ENCODE measurements around the gene CAND1.

The CAND1 gene

DNA sequence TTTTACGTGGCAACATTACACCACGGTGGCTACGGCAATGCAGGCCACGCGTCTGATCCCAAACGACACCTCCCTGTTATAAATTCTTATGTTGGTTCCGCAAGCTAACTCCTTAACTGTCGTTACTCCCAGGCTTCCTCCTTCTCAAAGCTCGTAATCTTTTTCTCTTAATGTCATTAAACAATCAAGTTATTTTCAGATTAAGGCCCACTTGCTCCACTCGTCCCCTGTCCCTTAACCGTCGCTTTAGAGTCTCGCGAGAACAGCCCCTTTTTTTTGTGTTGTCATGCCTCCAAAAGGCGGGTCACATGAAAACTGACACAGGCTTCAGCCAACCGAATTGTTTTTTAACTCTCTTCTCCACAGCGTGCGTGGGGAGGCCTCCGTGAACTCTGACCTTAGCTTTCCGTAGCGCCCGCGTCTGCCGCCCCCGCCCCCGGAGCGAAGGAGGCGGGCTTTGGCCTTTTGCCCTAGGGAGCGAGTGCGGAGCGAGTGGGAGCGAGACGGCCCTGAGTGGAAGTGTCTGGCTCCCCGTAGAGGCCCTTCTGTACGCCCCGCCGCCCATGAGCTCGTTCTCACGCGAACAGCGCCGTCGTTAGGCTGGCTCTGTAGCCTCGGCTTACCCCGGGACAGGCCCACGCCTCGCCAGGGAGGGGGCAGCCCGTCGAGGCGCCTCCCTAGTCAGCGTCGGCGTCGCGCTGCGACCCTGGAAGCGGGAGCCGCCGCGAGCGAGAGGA, at the start of gene CAND1:
Gene CAND1, plus strand, starts transcription at position 463 of the 737 bp plus-strand sequence. CDS start 360 bp downstream, outside the sequence.
- peak; percentile 97 for DNase-seq (ENCODE audit: low spot score)

DNA sequence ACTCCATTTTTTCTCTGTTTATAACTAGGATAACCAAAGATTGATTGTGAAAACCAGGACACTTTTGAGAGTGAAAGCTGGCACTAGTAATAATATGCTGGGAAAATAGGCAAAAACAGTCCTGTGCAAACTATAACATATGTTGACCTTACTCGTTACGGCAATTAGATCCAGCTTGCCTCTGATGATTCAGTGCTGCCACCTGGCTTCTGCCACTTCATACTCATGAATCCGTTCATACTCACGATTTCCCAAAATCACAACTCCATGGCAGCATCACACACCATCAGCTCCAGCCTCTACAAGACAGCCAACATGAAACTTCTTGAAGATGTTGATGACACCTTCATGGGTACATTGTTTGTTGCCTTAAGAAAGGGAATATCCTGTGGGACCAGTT, 49.1 kb upstream of the CAND1 start:
- no peak for DNase-seq (ENCODE audit: low spot score)

DNA sequence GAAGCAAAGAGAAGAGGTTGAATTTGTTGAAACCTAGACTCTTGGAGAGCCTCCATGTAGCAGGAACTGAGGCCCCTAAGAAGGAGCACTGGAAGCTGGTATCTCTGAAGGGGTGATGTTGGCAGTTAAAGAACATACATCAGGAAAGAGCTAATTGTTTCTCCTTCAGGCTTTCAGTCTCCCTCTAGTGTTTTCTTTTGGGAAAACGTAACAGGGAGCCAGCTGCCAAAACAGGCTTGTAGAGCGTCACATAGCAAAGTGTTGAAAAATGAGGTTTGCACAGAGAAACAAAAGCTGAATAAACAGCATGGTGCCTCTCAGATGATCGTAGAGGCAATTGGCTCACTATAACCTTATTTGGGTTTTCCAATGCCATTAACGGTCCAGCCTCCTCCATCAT, 46.9 kb upstream of the CAND1 start:
- no peak for DNase-seq (ENCODE audit: low spot score)

DNA sequence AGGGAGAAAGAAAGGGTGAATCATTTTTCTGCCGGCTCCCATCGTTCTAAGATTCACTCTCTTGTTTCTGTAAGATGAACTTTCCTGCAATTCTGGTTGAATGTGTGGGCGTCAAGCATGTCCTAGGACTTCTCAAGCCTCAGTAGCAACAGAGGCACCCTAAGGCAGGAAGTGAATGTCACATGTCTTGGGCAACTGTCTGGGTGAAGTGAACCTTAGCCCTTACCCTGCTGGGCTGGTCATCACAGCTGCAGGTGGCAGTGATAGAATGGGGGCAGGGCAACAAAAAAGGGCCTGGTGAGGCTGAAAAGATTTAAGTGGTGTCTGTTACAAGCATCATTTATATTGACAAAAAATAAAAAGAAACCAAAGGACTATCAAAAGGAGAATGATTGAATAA, 45.9 kb upstream of the CAND1 start:
- no peak for DNase-seq (ENCODE audit: low spot score)

DNA sequence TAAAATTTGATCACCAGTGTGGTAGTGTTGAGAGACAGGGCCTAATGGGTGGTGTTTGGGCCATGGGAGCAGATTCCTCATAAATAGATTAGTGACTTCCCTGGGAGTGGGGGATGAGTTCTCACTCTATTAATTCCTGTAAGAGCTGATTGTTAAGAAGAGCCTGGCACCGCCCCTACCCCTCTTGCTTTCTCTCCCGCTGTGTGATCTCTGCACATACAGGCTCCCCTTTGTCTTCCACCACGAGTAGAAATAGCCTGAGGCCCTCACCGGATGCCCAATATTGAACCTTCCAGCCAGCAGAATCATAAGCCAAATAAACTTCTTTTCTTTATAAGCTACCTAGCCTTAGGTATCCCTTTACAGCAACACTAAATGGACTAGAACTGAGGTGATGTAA, 31.9 kb upstream of the CAND1 start:
- DNase-seq (ENCODE audit: low spot score): no peak

DNA sequence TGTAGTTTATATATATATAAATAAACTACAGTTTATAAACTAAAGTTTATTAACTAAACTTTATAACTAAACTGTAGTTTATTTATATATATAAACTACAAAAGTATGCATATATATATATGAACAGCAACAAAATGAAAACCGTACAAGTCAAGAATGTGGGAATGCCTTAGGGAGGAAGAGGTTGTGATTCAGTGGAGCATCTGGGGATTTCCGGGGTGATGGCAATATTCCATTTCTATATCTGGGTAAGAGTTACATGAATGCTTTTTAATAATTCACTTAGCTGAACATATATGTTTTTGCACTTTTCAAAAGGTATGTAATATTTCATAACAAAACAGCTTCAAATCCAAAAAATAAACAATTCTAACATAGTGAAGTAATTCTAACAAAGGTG, 30.1 kb upstream of the CAND1 start:
- no peak for DNase-seq (ENCODE audit: low spot score)

DNA sequence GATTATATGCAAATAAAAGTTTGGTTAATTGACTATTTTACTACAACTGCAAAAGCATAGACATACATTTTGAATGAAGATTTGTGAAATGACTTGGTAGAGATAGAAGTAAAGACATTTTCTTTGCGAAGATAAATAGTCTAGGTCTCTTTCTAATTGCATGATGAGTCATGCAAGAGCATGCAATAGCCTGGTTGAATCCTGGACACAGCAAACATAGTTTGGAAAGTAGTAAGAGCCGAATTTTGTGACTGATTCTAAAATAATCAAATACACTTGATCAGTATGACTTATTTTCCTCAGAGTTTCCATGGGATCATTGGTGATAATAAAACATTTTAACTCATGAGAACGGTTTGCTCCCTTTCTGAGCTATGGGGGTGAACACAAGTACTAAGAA, 27.7 kb upstream of the CAND1 start:
- no peak for DNase-seq (ENCODE audit: low spot score)

DNA sequence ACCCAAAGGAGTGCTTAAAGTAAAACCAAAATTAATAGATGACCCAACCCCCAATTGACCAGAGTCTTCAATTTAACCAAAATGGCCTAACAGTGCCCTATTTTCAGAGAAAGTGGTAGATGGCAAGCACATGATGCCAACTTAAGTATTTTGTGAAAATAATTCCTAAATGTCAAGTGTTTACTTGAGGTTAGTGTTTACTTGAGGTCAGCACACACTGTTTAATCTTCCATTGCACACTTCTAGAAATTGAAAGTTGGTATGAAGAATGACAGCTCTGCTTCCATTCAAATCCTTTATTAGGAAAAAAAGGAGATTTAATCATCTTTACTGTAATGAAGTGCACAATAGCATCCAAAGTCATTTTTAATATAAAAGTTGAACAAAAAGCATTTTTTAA, 25.9 kb upstream of the CAND1 start:
- DNase-seq (ENCODE audit: low spot score): no peak

DNA sequence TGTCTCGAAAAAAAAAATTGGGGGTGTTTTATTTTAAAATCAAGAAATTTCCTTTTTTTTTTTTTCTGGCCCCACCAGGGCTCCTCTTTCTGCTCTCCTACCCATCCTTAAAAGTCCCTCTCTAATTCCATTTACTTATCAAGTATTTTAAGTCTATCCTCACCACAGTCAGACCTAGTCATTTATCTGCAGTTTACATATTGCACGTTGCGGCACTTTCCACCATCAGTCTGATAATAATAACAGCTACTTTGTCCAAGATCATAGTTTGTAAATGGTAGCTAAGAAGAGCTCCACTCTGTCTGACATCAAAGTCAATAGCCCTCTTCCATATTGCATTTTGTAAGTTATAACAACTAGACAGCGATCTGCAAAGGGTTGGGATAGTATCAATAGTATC, 23.6 kb upstream of the CAND1 start:
- DNase-seq (ENCODE audit: low spot score): no peak

DNA sequence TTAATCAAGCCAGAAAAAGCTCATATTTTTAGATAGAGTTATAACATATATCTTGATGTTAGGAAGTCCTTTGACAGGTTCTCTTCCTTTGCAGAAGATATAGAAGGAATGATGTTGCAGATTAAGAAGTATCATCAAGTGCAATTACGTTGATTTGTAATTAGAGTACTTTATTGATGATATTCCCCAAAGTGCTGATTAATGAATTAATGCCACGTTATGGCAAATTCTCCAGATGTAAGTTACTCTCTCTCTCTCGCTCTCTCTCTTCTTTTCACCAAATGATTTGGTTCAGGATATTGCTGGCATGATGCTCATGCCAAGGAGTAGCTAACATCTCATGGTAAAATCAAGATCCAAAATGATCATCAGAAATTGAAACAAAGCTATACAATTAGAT, 18.1 kb upstream of the CAND1 start:
- DNase-seq (ENCODE audit: low spot score): no peak

DNA sequence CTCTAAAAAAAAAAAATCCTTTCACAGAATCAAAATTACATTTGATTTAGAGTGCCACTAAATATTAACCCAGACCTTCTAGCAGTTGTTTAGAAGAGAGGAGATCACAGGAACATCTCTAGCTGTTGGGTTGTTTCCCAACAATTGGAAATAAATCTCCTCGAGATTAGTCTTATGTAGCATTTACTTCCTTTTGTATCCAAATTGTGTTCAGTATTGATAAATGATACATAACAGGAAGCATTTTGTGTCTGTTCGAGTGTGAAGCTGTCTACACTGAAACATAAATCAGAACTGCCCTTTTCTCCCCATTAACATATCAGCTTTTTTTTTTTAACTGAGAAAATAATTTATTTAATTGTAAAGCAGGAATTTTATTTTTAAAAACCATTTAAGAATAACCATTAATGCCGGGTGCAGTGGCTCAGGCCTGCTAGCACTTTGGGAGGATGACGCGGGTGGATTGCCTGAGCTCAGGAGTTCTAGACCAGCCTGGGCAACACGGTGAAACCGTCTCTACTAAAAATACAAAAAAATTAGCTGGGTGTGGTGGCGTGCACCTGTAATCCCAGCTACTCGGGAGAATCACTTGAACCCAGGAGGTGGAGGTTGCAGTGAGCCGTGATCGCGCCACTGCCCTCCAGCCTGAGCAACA, 14.7 kb upstream of the CAND1 start:
- DNase-seq (ENCODE audit: low spot score): no peak

DNA sequence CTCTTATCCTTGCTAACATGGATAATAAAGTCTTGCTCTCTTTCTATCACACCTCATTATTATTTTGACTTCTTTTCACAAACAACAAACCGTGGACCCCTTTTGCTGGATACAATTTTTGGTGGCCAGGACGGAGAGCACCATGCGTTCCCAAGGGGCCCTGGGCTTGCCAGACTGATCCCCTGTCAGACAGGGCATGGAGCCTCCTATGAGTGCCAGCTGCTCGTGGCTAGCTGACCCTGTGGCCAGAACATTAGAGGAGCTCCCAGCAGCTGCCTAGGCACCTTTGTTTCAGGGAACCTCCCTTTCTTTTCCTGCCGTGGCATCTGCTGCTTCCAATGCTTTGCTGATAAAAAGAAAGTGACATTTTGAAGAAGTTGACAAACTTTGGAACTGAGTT, 12.5 kb upstream of the CAND1 start:
- no peak for DNase-seq (ENCODE audit: low spot score)

DNA sequence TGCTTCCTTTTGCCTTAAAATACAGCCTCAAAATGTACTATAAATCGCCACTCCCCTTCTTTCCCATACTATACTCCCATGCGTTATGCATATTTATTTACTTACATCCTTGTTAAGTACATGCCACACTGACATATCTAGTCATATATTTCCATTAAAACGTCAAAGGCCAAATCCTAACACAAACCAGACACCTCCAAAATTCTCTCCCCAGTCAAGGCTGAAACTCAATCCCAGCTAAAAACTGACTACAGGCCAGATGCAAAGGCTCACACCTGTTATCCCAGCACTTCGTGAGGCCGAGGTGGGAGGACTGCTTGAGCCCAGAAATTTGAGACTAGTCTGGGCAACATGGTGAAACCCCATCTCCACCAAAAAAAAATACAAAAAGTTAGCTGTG, 5.7 kb upstream of the CAND1 start:
- DNase-seq (ENCODE audit: low spot score): no peak

DNA sequence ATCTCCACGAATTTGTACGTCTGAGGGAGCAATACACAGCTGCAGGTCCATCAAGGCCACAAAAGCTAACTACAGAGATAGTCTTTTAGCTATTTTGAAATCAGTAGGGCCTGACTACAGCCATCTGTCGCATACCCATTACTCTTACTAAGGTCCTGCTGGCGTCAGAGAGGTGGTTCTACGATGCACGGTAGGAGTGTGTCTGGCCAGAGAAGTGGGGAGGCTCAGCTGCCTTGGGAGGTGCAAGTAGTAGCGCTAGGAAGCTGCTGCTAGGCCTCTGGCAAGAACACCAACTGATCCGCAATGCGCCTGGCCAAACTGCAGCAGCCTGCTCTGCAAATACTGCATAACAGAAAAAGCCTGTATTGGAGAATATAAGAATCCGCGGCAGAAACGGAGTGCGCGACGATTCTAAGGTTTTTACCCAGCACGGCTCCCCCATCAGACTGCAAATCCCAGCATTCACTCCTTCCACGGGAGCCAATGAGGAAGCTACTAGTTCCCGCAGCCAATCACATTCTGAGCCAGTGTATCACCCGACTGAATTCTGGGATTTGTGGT, 743 bp upstream of the CAND1 start:
- DNase-seq (ENCODE audit: low spot score): peak; percentile 94

DNA sequence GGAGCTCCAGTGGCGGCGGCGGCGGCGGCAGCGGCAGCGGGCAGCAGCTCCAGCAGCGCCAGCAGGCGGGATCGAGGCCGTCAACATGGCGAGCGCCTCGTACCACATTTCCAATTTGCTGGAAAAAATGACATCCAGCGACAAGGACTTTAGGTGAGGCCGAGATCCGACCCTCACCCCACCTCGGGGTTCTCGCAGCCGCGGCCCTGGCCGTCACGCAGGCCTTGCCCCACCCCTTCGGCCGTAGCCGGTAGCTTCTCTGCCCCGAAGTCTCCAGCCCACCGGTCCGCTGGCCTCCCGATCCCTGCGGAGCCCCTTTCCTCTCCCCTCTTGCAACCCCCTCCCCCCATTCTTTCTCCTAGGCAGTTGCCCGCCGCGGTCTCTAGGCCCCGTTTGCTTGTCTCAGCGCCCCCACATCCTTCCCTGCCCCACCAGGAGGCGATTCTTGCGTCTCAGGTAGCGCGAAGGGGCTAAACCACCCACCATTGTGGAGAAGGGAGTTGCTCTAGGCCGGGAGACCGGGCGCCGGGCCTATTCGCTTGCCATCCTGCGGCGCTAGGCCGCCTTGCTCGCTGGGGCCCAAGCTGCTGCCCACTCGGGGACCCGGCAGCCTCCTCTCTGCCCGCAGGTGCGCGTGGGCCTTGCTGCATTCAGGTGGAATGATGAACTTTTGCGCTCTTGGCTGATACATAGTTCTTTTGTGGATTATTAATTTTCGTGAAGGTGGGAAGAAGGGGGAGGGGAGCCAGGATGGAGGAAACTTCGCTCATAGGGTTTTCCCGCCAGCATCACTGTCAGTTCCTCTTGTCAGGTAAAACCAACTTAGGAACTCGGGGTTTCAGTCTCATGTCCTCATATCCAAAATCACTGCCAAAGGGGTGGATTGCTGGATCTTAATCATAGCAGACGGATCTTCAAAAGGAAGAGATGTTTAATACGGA, 745 bp downstream of the CAND1 start:
- peak; percentile 18 for DNase-seq (ENCODE audit: low spot score)

DNA sequence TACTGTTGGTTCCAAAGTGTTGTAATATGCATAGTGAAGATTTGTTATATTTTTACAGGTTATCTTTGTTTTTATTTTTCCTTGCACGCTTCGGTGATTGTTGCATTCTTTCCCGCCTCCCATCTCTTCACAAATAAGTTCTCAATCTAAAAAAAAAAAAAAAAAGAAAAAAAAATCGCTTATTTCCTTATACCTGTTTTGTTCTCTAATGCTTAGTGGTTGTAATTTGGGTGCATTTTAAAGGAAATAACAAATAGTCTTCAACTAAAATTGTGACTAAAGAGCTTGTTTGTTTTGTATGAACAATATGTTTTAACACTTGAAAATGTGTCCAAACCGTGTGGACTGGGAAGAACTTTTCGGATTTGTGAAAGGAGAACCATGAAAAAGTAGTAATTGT, 1.5 kb downstream of the CAND1 start:
- DNase-seq (ENCODE audit: low spot score): no peak

DNA sequence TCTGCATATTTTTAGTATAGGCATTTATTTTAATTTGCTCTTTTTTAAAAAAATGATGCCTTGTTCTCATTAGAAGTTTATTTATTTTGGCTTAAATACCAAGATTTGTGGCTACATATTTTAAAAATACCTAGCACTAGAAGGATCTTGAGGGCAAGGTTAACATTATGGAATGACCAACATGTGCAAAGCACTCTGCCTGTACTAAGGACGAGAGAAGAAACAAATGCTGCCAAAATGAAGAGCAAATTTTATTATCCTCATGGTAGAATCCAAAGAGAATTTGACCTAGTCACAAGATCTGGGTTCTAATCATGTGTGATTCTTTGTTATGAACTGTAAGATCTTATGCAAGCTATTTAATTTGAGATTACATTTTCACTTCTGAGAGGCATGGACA, 2.8 kb downstream of the CAND1 start:
- no peak for DNase-seq (ENCODE audit: low spot score)

DNA sequence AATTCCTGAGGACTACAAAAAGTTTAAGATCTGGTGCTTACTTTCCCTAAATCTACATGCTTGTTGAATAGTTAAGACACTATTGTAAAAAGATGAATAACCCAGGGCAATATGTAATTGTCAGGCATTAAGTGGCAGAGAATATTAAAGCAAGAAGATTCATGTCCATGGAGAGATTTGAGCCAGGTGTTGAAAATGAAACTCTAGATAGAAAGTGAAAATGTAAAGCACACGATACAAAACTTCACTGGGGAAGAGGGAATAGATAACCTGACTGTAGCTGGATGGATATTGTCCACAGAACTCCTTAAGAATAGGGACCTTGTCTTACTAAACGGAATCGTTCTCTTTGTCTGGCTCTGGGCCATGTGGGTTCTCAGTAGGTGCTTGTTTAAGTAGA, 5.0 kb downstream of the CAND1 start:
- no peak for DNase-seq (ENCODE audit: low spot score)

DNA sequence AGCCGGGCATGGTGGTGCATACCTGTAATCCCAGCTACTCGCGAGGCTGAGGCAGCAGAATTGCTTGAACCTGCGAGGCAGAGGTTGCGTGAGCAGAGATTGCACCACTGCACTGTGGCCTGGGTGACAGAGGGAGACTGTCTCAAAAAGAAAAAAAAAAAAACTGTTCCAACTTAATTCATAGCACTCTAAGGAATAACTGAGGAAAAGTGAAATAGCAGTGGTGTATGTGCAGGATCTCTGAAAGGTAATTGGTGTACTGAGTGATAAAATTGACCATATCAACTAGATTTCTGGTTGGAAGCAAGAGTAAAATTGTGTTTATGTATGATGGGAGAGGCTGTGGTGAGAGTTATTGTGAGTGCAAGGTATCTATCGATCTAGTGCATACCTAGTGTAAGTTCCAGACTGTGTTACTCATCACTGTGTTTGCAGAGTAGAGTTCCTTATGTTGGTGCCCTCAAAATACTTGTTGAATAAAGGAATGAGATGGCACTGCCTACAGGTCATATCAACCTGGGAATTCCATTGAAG, 6.3 kb downstream of the CAND1 start:
- DNase-seq (ENCODE audit: low spot score): no peak

DNA sequence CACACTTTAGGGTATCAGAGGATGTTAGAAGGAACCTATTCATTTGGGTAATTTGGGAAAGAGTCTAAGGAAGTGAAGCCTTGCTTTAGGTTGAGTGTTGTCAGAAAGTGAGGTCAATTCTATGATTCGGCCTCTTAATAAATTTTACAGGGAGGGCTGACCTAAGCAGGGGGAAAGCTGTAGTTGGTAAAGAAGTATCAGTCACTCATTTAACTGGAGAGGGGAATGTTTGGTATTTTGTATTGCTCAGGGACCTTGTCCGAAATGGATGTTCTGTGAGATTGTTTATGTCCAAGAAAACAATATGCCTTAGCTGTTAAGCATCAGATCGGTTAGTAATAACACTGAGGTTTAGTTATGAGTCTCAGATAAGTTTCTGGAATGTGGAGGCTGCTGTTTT, 7.3 kb downstream of the CAND1 start:
- peak; percentile 18 for DNase-seq (ENCODE audit: low spot score)

DNA sequence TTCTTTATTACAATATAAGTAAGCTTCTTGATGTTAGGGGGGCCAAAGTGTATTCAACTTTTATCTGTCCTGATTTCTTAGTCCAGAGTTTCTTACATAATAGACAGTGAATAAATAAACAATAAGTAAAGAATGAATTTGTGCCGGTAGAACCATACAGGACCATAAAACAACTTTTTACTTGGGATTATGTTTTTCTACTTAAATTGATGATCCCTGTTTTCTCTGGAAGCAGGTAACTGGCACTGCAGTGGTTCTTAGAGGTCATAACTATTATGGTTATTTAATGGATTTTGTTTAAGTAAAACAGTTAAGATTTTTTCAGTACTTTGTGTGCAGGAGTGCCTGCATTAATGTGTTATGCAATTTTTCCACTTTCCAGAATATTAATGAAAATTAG, 10.5 kb downstream of the CAND1 start:
- DNase-seq (ENCODE audit: low spot score): no peak

DNA sequence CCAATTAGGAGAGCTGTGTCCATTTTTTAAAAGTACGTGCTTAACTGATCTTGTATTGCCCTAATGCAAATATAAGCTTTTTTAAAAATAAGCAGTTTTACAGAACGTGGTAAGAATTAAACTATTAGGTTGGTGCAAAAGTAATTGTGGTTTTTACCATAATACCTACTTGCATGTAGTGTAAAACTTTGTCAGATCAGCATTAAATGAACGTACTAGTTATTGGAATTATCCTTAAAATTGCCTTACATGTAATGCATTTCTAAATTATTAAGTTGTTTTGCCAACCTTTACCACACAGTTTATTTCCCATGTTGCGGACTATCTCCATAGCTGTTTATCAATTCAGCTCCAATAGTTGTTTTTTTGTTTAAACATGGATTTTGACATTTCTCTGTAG, 10.9 kb downstream of the CAND1 start:
- DNase-seq (ENCODE audit: low spot score): no peak

Measured in AG08396 (cell line).